Activated CD8-positive, alpha-beta memory T cell treated with anti-CD3 and anti-CD28 coated beads for 36 hours (primary cell): ENCODE data around the gene L3MBTL2. TPM values are rescaled to one million over a fixed set of nuclear protein-coding genes. Genes with fewer than 3 reads are reported as not detected.
"Not testable (repeated sequence)": the region's sequence is repeated elsewhere in the genome, so short reads cannot be mapped to it uniquely, and the experiment has no call there.

Experiments
- CTCF ChIA-PET: fragments of 350-600 bp; sonication (Branson Sonifier 250); formaldehyde crosslinking; loops from one replicate; lab custom pipeline; 2021; ENCODE audit warnings: antibody characterized with exemption; lab: Charles Lee
- POLR2A ChIA-PET: fragments of 350-600 bp; sonication (Branson Sonifier 250); formaldehyde crosslinking; loops from one replicate; lab custom pipeline; 2021; ENCODE audit warnings: antibody characterized with exemption; lab: Charles Lee
- total RNA-seq, 2 experiments: library from RNA; stranded (reverse); gene quantifications; one replicate each; pipeline ENCODE4 v1.2.3, GENCODE V29; 2021

The L3MBTL2 gene
- total RNA-seq, result 10 to 100 TPM; 48.4 to 52.6 TPM

DNA sequence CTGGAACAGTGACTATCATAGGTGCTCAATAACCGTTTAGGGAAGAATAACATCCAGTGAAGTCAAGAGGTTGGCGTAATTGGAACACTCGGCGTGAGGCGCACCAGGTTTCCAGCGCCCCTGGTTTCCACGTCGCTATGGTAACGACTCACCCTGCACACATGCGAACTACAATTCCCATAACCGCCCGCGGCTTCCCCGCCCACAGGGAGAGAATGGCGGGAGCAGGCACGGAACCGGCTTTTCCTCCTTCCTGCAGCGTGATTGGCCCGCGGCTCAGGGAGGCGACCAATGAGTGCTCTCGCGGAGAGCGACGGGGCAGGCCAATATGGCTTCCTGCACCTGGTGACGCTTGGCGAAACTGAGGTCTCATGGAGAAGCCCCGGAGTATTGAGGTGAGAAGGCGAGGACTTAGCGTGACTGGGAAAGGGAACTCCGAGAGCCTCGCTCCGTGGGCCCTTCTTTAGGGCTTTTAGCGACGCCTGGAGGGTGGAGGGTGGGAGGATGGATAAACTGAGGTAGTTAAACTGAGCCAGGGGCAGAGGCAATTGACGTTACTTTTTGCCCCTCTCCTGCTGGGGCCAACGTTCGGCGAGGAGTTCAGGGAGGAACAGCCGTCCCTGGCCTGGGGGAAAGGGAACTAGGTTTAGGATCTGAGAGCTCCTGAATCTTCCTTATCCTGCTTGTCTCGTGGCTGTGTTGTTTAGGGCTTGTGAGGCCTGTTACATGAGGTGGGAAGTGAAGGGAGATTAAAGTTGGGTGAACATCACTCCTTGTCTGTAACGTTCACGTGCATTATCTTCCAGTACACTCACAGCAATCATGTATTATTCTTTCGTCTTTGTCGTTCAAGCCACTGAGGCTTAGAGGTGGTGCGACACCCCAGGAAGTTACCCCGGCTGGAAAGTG is at the start of gene L3MBTL2:
Gene L3MBTL2, plus strand, starts transcription at position 321 of the 909 bp plus-strand sequence. Its CDS starts 51 bp downstream, at position 372.
- ChIA-PET POLR2A (interaction anchor here (0.5 kb wide), 1 partner anchor 1938 kb away, joined by 5 read pairs; no protein-coding TSS in a partner anchor), CTCF (no interaction called here)

DNA sequence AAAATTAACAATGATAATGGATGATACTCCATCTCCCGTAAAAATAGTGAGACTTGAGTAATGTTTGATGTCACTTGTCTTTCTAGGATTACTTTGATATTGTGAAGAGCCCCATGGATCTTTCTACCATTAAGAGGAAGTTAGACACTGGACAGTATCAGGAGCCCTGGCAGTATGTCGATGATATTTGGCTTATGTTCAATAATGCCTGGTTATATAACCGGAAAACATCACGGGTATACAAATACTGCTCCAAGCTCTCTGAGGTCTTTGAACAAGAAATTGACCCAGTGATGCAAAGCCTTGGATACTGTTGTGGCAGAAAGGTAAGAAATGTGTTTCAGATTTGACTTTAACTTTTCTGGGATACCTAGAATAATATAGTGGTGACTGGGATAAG is 48.0 kb upstream of the L3MBTL2 start:
- POLR2A ChIA-PET, result no interaction called here
- CTCF ChIA-PET, result interaction anchor here (0.6 to 0.7 kb wide), 3 partner anchors 287 to 356 kb away, joined by 3 to 6 read pairs (median 4); no protein-coding TSS in a partner anchor

DNA sequence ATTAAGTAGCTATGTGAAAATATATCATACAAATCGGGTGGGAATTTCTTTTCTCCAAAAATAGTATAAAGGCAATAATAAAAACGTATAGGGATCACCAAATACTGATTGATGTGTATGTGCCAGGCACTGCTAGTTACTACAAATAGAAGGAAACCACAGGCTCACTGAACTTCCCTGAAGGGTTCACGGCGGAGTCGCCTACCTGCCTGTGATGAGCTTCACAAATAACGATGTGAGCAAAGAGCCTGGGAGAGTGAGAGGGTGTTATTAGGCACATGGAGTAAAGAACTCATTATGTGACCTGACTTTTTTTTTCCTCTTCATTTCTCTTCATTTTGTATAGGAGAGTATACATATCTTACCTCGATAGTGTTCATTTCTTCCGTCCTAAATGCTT is 36.0 kb upstream of the L3MBTL2 start:
- ChIA-PET POLR2A (no interaction called here), CTCF (interaction anchor here (0.6 kb wide), 1 partner anchor 1858 kb away, joined by 3 read pairs; no protein-coding TSS in a partner anchor)

DNA sequence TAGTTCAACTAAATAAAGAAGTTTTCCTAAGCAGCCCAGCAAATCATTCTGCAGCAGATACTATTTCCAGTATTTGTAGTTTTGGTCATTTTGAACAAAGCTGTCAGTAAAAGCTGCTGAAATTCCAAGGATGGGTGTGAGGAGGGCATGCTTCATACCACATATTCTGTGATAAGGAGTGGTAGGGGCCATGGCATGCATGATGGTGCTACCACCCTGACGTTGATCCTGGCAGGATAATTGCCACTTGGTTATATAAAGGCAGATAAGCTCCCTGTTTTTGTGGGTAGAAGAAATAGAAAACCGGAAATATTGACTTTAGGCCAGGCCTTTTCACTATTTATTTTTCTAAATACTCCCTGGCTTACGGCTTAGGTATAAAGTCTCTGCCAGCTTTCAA is 33.1 kb upstream of the L3MBTL2 start:
- ChIA-PET CTCF (interaction anchor here (1.7 kb wide), 1 partner anchor 66 kb away, joined by 5 read pairs; no protein-coding TSS in a partner anchor), POLR2A (no interaction called here)

DNA sequence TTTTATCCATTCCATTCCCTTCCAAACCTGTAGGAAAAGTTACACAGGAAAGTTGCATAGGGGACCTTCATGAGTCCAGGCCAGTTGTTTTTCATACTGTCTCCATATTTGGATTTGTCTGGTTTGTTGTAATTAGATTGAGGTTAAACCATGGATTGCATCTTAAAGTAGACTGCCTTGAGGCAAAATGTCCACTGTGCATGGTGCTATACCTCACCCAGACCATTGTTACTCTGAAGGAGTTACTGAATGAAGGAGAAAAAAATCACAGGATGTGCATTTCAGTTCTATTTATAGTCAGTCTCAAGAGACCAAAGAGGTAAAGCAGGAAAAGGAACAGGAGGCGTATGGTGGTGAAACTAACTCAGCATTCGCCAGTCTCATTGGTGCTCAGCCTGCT is 29.6 kb upstream of the L3MBTL2 start:
- ChIA-PET POLR2A (no interaction called here), CTCF (no interaction called here)

DNA sequence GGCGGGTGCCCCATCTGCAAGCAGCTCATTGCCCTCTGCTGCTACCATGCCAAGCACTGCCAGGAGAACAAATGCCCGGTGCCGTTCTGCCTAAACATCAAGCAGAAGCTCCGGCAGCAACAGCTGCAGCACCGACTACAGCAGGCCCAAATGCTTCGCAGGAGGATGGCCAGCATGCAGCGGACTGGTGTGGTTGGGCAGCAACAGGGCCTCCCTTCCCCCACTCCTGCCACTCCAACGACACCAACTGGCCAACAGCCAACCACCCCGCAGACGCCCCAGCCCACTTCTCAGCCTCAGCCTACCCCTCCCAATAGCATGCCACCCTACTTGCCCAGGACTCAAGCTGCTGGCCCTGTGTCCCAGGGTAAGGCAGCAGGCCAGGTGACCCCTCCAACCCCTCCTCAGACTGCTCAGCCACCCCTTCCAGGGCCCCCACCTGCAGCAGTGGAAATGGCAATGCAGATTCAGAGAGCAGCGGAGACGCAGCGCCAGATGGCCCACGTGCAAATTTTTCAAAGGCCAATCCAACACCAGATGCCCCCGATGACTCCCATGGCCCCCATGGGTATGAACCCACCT is 28.0 kb upstream of the L3MBTL2 start:
- CTCF ChIA-PET, result no interaction called here
- POLR2A ChIA-PET, result no interaction called here

DNA sequence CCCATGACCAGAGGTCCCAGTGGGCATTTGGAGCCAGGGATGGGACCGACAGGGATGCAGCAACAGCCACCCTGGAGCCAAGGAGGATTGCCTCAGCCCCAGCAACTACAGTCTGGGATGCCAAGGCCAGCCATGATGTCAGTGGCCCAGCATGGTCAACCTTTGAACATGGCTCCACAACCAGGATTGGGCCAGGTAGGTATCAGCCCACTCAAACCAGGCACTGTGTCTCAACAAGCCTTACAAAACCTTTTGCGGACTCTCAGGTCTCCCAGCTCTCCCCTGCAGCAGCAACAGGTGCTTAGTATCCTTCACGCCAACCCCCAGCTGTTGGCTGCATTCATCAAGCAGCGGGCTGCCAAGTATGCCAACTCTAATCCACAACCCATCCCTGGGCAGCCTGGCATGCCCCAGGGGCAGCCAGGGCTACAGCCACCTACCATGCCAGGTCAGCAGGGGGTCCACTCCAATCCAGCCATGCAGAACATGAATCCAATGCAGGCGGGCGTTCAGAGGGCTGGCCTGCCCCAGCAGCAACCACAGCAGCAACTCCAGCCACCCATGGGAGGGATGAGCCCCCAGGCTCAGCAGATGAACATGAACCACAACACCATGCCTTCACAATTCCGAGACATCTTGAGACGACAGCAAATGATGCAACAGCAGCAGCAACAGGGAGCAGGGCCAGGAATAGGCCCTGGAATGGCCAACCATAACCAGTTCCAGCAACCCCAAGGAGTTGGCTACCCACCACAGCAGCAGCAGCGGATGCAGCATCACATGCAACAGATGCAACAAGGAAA is 27.3 kb upstream of the L3MBTL2 start:
- CTCF ChIA-PET, result no interaction called here
- POLR2A ChIA-PET, result no interaction called here

DNA sequence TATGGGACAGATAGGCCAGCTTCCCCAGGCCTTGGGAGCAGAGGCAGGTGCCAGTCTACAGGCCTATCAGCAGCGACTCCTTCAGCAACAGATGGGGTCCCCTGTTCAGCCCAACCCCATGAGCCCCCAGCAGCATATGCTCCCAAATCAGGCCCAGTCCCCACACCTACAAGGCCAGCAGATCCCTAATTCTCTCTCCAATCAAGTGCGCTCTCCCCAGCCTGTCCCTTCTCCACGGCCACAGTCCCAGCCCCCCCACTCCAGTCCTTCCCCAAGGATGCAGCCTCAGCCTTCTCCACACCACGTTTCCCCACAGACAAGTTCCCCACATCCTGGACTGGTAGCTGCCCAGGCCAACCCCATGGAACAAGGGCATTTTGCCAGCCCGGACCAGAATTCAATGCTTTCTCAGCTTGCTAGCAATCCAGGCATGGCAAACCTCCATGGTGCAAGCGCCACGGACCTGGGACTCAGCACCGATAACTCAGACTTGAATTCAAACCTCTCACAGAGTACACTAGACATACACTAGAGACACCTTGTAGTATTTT is 26.6 kb upstream of the L3MBTL2 start:
- POLR2A ChIA-PET, result no interaction called here
- CTCF ChIA-PET, result no interaction called here

DNA sequence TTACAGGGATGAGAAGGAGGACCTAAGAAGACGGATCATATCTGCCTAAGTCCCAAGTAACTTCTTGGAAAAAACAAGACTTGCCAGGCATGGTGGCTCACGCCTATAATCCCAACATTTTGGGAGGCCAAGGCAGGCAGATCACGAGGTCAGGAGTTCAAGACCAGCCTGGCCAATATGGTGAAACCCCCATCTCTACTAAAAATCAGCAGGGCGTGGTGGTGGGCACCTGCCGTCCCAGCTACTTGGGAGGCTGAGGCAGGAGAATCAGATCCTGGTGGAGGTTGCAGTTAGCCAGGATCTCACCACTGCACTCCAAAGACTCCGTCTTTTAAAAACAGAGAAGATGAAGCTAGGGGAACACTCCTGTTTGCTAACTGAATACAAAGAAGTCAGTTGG is 24.8 kb upstream of the L3MBTL2 start:
- CTCF ChIA-PET, POLR2A ChIA-PET: not testable (repeated sequence)

DNA sequence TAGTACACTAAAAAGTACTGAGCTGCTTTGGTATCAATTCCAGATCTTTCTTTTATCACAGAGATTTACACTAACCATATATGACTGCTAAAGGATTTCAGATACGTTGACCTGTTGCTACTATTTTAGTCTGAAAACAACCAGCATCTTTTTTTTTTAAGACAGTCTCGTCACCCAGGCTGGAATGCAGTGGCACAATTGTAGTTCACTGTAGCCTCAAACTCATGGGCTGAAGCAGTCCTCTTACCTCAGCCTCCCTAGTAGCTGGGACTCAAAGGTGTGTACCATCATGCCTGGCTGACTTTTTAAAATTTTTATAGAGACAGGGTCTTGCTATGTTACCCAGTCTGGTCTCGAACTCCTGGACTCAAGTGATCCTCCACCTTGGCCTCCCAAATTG is 24.2 kb upstream of the L3MBTL2 start:
- ChIA-PET CTCF (no interaction called here), POLR2A (no interaction called here)

DNA sequence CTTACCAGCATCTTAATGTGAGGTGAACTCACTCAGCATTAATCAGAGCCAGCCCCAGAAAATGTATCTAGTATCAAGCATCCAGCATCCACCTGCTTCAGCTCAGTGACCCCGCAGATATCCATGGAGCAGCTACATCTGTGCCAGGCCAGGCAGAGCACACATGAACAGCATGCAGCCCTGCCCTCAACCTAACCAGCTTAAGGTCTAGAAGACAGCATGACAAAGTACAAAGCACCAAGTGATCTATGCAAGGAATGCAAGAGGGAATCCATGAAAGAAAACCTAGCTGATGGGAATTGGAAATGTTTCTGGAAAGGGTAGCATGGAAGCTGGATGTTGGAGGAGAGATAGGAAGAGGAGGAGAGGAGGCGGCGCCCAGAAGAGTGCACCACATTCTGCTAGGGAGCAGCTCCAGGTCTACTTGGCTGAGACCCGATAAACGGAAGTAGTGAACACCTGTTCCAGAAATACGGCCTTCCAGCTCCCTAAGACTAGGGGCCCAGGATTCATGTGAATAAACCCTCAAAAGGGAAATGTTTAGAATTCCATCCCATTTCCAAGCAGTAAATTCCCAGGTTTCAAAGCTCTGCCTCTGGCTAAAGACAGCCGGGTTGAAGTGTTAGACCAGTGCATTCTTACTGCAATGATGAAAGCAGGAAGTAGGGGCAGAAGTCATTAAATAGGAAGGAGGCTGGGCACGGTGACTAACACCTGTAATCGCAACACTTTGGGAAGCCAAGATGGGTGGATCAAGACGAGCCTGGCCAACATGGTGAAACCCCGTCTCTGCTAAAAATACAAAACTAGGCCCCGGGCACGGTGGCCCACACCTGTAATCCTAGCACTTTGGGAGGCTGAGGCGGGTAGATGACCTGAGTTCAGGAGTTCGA is 23.5 kb upstream of the L3MBTL2 start:
- POLR2A ChIA-PET, result no interaction called here
- CTCF ChIA-PET, result no interaction called here

DNA sequence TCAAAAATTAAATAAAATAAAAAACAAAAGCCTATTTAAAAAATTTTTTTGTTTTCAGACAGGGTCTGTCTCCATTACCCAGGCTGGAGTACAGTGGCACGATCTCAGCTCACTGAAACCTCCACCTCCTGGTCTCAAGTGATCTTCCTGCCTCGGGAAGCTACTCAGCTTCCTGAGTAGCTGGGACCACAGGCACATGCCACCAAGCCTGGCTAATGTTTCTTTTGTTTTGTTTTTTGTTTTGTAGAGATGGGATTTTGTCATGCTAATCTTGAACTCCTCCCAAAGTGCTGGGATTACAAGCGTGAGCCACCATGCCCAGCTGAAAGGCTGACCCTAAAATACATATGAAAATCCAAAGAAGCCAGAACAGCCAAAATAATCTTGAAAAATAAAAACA is 20.4 kb upstream of the L3MBTL2 start:
- POLR2A ChIA-PET, result interaction anchor here (0.6 kb wide), 1 partner anchor 1650 kb away, joined by 3 read pairs; no protein-coding TSS in a partner anchor
- CTCF ChIA-PET, result interaction anchor here (0.7 kb wide), 1 partner anchor 216 kb away, joined by 4 read pairs; no protein-coding TSS in a partner anchor

DNA sequence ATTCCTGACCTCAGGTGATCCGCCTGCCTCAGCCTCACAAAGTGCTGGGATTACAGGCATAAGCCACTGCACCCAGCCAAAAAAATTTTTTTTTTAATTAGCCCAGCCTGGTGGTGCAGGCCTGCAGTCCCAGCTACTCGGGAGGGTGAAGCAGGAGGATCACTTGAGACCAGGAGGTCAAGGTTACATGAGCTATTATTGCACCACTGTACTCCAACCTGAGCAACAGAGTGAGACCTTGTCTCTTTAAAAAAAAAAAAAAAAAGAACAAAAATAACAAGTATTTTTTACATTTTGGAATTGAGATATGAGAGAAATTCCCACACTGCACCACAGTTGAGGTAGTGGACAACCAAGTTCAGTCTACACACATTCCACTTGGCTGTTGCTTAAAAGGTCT is 13.6 kb upstream of the L3MBTL2 start:
- CTCF ChIA-PET, result interaction anchor here (0.7 kb wide), 1 partner anchor 197 kb away, joined by 3 read pairs; no protein-coding TSS in a partner anchor
- POLR2A ChIA-PET, result no interaction called here

DNA sequence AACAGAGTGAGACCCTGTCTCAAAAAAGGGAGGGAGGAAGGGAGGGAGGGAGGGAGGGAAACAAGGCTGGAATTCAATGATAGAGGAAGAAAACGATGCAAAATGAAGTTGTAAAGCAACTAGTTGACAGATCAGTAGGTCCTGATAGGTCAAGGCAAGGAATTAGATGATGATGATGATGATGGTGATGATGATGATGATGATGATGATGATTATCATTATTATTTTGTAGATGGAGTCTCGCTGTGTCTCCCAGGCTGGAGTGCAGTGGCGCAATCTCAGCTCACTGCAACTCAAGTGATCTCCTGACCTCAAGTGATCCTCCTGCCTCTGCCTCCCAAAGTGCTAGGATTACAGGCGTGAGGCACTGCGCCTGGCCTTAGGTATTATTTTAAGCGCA is 11.3 kb upstream of the L3MBTL2 start:
- ChIA-PET POLR2A (no interaction called here), CTCF (no interaction called here)

DNA sequence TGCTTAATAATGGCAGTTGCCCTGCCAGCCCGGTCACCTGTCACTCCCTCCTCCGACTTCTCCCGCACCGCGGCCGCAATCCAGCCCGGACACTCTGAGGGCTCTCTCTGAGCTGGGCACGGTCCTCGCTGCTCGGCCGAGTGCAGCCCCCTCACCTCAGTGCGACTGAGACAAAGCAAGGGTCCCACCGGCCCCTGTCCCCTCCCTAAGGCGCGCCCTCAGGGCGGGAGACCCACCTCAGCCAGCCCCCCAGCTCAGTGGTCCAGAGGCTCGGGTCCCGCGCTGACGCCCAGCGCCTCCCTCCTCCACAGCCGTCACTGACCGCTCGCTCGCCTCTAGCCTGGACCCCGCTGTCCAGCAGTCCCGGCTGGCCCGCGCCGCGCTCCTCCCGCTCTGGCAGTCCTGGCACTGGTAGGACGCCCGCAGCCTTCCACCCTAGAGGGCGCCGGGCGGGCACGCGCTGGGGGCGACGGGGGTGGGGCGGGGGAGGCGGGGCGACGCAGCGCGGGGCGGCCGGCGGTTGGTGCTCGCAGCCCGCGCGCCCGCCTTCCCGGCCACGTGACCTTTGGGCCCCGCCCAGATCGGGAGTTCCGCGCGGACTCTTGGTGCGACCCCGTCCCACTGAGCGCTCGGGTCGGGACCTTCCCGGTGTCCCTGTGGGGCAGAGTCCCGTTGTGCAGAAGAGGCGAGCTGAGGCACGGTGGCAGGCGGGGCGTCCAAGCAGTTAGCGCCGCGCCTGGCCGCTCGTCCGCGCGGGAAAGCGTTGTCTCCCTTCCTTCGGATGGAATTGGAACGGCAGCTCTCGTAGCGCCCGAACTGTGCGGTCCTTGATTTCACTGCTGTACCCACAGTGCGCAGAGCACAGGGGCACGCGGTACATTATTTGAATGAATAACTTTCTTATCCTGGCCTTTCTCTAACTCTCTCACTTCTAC is 7.8 kb upstream of the L3MBTL2 start:
- ChIA-PET CTCF (interaction anchor here (0.6 to 1.8 kb wide), 5 partner anchors 10 to 461 kb away, joined by 3 to 8 read pairs (median 5); no protein-coding TSS in a partner anchor), POLR2A (interaction anchor here (0.6 to 1.3 kb wide), 3 partner anchors 9 to 569 kb away, joined by 3 to 8 read pairs (median 4); no protein-coding TSS in a partner anchor)

DNA sequence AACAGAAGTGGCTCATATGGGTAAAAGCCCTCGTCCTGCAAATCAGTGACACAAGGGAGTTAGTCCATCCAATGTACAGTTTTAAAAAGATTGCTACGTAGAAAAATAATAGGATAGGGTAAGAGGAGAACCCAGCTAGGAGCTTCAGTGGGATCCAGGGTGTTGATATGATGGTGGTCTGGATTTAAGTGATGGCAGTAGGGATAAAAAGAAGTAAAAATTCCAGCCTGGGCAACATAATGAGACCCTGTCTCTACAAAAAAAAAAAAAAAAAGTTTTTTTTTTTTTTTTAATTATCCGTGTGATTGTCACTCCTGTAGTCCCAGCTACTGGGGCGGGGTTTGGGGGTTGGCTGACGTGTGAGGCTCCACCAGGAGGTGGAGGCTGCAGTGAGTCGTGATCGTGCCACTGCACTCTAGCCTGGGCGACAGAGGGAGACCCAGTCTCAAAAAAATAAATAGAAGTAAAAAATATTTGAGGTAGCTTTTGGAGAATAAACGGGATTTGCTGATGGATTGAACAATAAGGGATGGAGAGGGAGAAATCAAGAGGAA is 7.0 kb upstream of the L3MBTL2 start:
- POLR2A ChIA-PET, result interaction anchor here (0.5 to 1.3 kb wide), 5 partner anchors 9 to 195 kb away, joined by 3 to 4 read pairs (median 3); no protein-coding TSS in a partner anchor
- CTCF ChIA-PET, result interaction anchor here (0.6 to 1.8 kb wide), 7 partner anchors 9 to 1271 kb away, joined by 3 to 8 read pairs (median 6); no protein-coding TSS in a partner anchor
